HG03045 (cell line): ENCODE data around the gene HESX1.
A peak's percentile ranks its signal among the peaks of the same experiment; 100 is the strongest.

Experiments
- ATAC-seq: cut with Tn5 transposase; IDR thresholded peaks from one replicate; pipeline ENCODE4 v1.9.1; 2021; ENCODE audit warnings: mild to moderate bottlenecking, moderate library complexity; ENCODE audit not compliant: unreplicated experiment

HESX1 gene

GRCh38 chr3:57168151-57168550 is 31.6 kb downstream of the HESX1 start:
- no peak for ATAC-seq

GRCh38 chr3:57166660-57167059 is 33.1 kb downstream of the HESX1 start:
- ATAC-seq, result no peak

DNA sequence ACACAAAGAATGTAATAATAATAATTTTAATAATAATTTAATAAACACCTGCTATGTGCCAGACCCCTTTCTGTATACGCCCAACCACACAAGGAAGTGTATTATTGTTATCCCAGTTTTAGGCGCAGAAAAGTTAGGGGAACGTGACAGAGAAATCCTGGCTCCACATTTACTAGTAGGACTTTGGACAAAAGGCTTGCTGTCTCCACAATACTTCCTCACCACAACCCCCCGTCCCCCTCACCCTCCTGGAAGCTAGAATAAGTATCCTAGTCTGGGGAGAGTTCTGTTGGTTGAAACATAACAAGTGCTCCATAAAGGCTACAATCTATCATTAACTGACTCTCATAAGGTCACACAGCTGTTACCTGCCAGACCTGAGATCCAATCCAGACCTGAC is 34.1 kb downstream of the HESX1 start:
- ATAC-seq, result no peak

DNA sequence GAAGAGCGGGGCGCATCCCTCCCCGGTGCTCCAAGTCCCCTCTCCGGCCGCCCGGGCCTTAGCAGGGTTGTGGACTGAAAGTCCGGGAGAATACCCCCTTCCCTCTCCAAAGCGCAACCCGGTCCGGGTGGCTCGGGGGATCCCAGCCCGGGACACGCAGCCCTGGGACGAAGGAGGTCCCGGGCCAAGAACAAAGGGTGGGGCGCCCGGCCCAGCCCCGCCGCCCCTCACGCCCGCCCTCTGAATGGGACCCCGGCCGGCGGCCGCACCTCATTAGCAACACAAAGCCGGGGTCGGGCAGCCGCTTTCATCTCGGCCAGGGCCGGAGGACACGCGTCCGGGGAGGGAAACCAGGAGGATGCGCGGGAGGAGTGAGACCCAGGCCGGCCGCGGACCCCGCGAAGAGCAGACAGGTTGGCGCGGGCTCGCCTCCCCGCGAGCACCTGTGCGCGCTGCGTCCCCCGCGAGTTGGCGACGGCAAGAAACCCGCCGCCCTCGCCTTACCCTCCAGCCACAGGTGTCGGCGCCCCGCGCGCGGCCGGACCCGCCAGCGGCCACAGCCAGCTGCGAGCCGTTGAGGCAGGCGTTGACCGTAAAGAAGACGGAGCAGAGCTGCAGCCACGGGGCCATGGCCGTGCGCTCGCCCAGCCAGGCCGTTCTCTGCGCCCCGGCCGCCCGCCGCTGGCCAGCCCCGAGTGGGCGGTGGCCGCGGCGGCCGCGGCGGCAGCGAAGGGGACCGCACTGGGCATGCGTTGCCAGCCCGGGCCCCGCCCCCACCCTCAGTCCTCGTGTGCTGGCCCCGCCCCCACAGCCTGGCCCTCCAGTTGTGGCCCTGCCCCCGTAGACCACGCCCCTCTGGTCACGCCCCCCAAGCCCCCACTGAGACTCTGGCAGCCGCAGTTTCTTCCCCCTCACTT is 34.9 kb downstream of the HESX1 start, which contains the start of gene IL17RD:
Gene IL17RD, minus strand, starts transcription at position 697 of the 917 bp plus-strand sequence. Its CDS starts 67 bp downstream, at position 630.
- peak; percentile 43 for ATAC-seq

DNA sequence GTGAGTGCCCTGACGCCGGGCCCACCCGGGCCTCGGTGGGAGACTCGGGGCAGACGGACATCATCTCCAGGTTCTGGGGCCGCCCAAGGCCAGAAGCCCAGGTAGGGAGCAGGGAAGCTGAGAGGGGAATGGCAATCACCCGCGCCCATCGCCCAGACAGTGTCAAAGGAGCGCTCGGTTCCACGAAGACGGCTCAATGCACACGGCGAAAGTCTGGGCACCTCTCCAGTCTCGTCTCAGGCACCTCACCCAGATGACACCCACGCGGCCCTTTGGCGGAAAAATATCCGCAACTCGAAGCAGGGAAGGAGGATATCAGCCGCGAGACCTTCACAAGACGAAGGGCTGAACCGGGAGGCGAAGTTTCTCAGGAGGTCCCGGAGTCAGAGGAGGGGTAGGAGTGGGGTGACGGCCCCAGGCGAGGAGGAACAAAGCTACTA is 35.5 kb downstream of the HESX1 start:
- ATAC-seq, result peak; percentile 24

- no peak for ATAC-seq
These were observed 36.0 kb downstream of the HESX1 start for GRCh38 chr3:57163751-57164150.

DNA sequence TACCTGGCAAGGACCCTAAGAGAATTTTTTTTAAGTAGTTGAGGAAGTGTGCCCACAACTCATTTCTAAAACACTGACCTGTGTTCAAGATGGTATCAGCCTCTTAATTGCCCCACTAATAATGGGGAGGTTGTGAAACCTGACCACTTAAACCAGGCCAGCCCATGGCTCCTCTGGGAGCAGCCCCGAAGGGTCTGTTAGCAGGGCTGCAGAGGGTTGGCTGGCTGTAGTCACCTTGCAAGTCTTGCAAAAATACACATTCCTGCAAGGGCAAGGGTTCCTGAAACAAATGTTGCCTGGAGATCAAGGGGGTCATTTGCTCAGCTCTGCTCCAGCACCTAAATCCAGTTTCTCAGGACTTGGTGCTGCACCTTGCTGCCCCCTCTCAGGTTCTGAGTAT is 37.9 kb downstream of the HESX1 start:
- no peak for ATAC-seq

GRCh38 chr3:57160765-57161538 is 38.8 kb downstream of the HESX1 start:
- no peak for ATAC-seq

DNA sequence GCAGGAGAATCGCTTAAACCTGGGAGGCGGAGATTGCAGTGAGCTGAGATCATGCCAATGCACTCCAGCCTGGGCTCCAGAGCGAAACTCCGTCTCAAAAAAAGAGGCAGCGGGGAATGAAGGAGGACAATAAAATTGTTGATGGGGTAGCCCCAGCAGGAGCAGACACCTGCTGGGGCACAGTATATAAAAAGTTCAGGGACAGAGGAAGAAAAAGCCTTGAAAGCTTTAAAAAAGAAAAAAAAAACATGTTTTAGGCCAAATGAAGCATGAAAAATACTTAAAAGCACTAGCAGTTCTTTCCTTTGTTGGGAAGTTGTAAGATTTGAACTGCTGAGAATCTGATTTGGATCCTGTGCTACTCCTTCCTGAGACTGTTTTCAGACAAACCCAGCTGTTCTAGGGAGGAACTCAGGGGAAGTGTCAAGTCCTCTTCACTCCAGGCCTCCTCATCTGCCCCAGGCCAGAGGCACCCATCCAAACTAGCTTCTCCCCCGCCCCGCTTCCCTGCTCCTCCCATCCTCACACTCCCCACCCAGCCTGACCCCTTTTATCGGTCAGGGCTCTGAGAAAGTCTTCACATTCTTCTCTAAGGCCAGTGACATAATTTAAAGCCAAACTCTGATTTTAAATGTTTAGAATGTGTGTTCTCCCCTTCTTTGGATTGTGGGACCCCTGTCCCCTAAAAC is 39.6 kb downstream of the HESX1 start:
- ATAC-seq, result no peak

- ATAC-seq, result no peak
These were observed 40.7 kb downstream of the HESX1 start for GRCh38 chr3:57158813-57159738.

DNA sequence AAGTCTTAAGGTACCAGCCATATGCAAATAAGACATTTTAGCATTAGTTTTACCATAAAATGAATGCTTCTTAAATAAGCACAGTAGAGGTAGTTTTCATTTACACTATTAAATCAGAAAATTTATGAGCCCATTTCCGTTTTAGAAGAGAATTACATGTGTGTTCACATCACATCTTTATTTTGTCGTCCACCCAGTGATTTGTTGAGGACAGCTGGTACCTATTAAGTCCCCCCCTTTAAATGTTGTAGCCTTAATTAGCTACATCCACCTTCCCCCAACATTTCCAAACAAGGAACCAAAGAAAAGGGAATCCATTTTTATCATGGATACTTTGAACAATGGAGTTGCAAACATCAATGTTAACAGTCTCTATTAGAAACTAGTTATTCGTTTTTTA is 41.5 kb downstream of the HESX1 start:
- ATAC-seq, result no peak

DNA sequence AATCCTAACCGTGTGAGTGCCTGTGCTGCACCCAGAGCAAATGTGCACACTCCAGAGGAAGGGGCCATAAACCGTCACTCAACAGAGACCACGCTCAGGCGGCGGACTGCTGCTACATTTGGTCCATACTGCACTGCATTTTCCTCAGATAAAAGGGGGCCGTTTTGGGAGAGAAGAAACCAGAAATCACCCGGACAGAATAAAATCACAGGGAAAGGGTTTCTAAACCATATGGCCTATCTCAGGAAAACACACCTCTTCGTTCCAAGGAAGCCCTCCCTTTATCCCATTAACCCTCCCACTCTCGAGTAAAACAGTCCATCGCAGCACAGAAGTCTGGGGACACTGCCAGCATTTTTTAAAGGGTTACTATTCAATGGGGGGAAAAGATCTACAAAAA is 42.2 kb downstream of the HESX1 start:
- ATAC-seq, result no peak

- no peak for ATAC-seq
These were observed 44.5 kb downstream of the HESX1 start for GRCh38 chr3:57155310-57155643.

DNA sequence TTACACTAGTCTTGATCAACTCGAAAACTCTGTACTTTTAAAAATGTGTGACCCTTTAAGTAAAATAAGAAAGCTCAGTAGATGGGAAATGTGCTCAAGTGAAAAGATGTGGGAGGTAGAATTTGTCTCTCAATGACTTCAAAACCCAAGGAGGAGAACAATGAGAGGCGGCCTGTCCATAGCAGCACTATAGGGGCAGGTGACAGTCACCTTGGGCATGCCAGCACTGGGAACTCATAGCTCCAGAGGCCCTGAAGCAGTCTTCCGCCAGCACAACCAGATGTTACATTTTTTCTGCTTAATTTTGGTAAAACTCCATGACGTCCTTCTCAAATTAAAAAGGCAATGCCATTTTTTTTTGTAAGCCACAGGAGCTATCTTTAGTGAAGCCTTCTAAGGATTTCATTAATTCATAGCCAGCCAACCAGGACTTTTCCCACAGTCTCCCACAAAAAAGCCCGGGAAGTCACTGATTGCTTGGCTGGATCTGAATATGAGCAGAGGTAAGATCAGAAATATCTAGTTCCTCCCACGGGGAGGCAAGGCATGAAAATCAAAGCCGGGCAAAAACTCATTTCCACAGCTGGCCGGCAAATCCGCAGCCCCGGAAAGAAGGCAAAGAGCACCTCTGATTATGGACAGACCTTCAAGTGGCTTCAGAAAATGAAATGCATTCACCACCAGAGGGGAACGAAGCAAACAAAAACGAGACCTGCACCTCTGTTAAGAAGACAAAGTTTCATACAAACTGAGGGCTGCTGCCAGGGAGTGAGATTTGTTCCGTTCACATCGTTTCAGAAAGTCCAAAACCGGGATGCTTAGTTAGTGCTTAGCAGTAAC is 45.1 kb downstream of the HESX1 start:
- no peak for ATAC-seq

GRCh38 chr3:57152151-57153143 is 47.3 kb downstream of the HESX1 start:
- ATAC-seq, result no peak

- no peak for ATAC-seq
These were observed 48.0 kb downstream of the HESX1 start for GRCh38 chr3:57151749-57152148.

- no peak for ATAC-seq
These were observed 48.7 kb downstream of the HESX1 start for GRCh38 chr3:57151021-57151449.

- ATAC-seq, result no peak
These were observed 49.6 kb downstream of the HESX1 start for GRCh38 chr3:57150113-57150581.
